HepG2 (cell line): Measurements from ENCODE around the gene ZNF212.

ENCODE experiments used
- ELF3 ChIP-seq: IDR thresholded peaks from 2 replicates; pipeline ENCODE4 v1.6.1; 2016; ENCODE audit warnings: missing genetic modification reagents, missing compliant biosample characterization
- POLR2A ChIP-seq, 2 experiments: IDR thresholded peaks; 2 replicates each; pipeline ENCODE4 v1.6.1; 2011; ENCODE audit warnings: low read depth in 2 of 2, low read length in 2 of 2, mild to moderate bottlenecking in 1 of 2, moderate library complexity in 1 of 2; ENCODE audit not compliant: insufficient read depth in 1 of 2
- SETDB1 ChIP-seq: sonication (generic); formaldehyde crosslinking; IDR thresholded peaks from 2 replicates; pipeline ENCODE4 v1.5.1; 2020; ENCODE audit warnings: missing genetic modification reagents, mild to moderate bottlenecking, borderline replicate concordance
- SP1 ChIP-seq, 2 experiments: fragments of 450-650 bp in 1 of 2; sonication (generic) in 1 of 2; formaldehyde crosslinking in 1 of 2; IDR thresholded peaks; 2 replicates each; pipeline versions ENCODE4 v1.4.0 to v1.6.1; 2016 to 2020; ENCODE audit warnings: missing genetic modification reagents in 1 of 2
- TERF1 ChIP-seq: sonication (generic); formaldehyde crosslinking; IDR thresholded peaks from 2 replicates; pipeline ENCODE4 v1.8.0; 2022; ENCODE audit warnings: mild to moderate bottlenecking, missing genetic modification reagents, moderate library complexity

GRCh38 chr7:149293338-149293737, 53.9 kb downstream of the ZNF212 start:
- TF ChIP-seq ELF3 (no peak), SETDB1 (no peak), SP1 (IDR thresholded peaks at IDR 0.05) (no peak), SP1 (CRISPR knock-in tag; IDR thresholded peaks at IDR 0.05) (no peak), TERF1 (CRISPR knock-in tag) (no peak), POLR2A (IDR thresholded peaks at IDR 0.05; ENCODE audit: insufficient read depth in 1 of 2, low read depth in 2 of 2, low read length in 2 of 2) (no peak)
